GM19395 (cell line): Measurements from ENCODE around the gene XIRP2.
"Not testable (repeated sequence)": the region's sequence is repeated elsewhere in the genome, so short reads cannot be mapped to it uniquely, and the experiment has no call there.

ENCODE experiments used
- ATAC-seq: cut with Tn5 transposase; IDR thresholded peaks from one replicate; pipeline ENCODE4 v1.9.1; 2021; ENCODE audit warnings: mild to moderate bottlenecking, moderate library complexity; ENCODE audit not compliant: unreplicated experiment

Gene XIRP2

DNA sequence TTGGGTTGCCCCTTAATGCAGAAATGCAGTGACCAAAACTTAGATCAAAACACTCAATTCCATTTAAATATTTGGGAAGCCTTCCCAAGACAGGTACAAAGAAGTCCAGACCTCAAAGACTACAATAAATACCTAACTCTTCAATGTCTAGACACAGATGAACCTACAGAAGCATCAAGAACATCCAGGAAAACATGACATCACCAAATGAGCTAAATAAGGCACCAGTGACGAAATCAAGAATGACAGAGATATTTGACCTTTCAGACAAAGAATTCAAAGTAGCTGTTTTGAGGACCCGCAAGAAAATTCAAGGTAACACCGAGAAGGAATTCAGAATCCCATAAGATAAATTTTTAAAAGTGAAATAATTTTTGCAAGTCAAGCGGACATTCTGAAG lies 140.2 kb downstream of the XIRP2 start:
- ATAC-seq: no peak

GRCh38 chr2:167034976-167035375 lies 146.7 kb downstream of the XIRP2 start:
- ATAC-seq: not testable (repeated sequence)

DNA sequence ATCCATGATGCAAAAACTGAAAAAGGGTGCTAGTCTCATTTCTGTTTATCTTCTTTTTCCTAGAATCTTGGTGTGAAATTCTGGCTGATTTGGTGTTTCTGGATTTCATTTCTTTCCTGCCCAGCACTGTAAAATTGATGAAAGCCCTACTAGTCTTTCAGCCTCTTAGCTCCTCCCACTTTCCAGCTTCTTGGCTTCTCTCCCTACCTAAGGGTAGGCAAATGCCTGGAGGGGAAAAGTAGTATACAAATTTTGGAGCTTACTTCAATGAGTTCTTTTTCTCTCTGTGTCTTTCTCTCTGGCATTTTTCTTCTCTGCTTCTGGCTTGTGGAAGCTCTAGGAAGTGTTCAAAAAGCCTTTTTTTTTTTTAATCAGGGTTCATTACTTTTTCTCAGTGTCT lies 160.5 kb downstream of the XIRP2 start:
- ATAC-seq: no peak

- no peak for ATAC-seq
Measured at GRCh38 chr2:167049659-167050058, 161.4 kb downstream of the XIRP2 start.

GRCh38 chr2:167052825-167053224 lies 164.5 kb downstream of the XIRP2 start:
- ATAC-seq: no peak

GRCh38 chr2:167054881-167055280 lies 166.6 kb downstream of the XIRP2 start:
- ATAC-seq: no peak

DNA sequence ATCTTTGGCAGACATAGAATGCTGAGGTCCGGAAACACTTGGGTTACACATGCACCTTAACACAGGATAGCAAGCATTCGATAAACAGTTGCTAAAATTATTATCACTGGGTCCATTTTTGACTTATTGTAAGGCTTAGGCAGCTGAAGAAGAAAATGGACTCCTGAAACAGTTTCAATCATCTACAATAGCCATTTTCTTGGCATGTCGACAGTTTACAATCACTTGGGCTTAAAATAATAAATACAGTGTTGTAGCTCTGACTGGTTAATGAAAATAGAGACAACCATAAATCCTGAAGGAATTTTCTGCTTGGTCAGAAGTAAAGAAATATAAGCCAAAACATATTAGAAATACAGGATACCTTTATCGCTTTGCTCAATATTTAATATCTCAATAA lies 169.2 kb downstream of the XIRP2 start:
- ATAC-seq: no peak

- ATAC-seq: no peak
Measured at GRCh38 chr2:167059173-167059572, 170.9 kb downstream of the XIRP2 start.

GRCh38 chr2:167069855-167070254 lies 181.6 kb downstream of the XIRP2 start:
- no peak for ATAC-seq

DNA sequence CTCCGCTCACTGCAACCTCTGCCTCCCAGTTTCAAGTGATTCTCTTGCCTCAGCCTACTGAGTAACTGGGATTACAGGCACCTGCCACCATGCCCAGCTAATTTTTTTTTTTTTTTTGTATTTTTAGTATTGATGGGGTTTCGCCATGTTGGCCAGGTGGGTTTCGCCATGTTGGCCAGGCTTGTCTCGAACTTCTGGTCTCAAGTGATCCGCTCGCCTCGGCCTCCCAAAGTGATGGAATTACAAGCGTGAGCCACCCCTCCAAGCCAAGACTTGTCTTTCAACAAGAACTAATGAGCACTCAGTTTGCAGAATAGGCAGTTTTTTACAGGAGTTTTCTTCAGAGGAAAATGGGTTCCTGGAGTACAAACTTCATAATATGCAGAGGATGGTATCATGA lies 187.4 kb downstream of the XIRP2 start:
- not testable (repeated sequence) for ATAC-seq

DNA sequence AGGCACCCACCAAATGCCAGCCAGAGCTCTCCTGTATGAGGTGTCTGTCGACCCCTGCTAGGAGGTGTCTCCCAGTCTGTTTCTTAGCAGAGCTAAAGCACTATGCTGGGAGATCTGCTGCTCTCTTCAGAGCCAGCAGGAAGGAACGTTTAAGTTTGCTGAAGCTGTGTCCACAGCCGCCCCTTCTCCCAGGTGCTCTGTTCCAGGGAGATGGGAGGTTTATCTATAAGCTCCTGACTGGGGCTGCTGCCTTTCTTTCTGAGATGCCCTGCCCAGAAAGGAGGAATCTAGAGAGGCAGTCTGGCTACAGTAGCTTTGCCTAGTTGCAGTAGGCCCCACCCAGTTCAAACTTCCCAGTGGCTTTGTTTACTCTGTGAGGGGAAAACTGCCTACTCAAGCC lies 210.7 kb downstream of the XIRP2 start:
- not testable (repeated sequence) for ATAC-seq

DNA sequence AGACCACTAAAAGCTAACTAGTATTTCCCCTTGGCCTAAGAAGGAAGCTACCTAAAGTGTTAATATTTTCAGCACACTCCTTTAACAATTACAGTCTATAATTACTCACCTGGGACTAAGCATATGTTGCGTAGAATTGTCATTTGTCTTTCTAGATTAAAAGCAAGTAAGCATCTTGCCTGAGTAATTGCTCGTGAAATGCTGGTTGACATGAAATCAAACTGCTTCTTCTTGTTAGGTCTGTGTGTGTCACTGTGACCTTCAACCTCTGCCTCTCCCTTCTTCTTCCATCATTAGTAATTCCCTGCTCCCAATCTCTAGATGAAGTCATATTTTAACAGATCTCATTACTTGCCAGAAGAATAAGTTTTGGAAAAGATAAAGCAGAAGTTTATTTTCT lies 212.2 kb downstream of the XIRP2 start:
- ATAC-seq: no peak

- no peak for ATAC-seq
Measured at GRCh38 chr2:167103028-167103756, 214.9 kb downstream of the XIRP2 start.

DNA sequence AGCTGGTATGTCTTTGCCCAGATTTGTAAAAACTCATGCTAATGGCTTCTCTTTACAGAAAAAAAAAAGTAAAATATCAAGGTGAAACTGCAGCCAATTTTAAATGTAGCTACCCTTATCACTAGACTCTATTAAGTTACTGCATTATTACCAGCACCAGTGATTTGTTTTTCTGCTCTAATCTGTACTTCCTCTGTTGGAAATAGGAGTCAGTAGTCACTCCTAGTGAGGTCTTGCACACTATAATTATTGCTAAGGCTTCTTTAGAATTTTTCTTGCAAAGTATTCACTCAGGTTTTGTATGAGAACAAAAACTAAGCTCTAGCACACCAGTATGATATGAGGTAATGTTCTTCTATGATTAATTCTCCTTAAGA lies 215.5 kb downstream of the XIRP2 start:
- ATAC-seq: no peak

- ATAC-seq: no peak
Measured at GRCh38 chr2:167104691-167105090, 216.4 kb downstream of the XIRP2 start.

DNA sequence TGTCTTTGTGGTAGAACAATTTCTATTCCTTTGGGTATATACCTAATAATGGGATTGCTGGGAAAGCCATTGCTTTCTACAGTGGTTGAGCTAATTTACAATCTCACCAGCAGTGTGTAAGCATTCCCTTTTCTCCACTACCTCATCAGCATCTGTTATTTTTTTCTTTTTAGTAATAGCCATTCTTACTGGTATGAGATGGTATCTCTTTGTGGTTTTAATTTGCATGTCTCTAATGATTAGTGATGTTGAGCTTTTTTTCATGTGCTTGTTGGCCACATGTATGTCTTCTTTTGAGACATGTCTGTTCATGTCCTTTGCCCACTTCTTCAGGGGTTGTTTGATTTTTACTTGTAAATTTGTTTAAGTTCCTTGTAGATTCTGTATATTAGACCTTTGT lies 221.4 kb downstream of the XIRP2 start:
- ATAC-seq: not testable (repeated sequence)

GRCh38 chr2:167110345-167110744 lies 222.1 kb downstream of the XIRP2 start:
- no peak for ATAC-seq

- no peak for ATAC-seq
Measured at GRCh38 chr2:167114018-167114417, 225.7 kb downstream of the XIRP2 start.

- no peak for ATAC-seq
Measured at GRCh38 chr2:167115541-167115940, 227.3 kb downstream of the XIRP2 start.

- no peak for ATAC-seq
Measured at GRCh38 chr2:167122389-167122788, 234.1 kb downstream of the XIRP2 start.

GRCh38 chr2:167126165-167126564 lies 237.9 kb downstream of the XIRP2 start:
- ATAC-seq: no peak

- ATAC-seq: no peak
Measured at GRCh38 chr2:167127135-167127534, 238.9 kb downstream of the XIRP2 start.

DNA sequence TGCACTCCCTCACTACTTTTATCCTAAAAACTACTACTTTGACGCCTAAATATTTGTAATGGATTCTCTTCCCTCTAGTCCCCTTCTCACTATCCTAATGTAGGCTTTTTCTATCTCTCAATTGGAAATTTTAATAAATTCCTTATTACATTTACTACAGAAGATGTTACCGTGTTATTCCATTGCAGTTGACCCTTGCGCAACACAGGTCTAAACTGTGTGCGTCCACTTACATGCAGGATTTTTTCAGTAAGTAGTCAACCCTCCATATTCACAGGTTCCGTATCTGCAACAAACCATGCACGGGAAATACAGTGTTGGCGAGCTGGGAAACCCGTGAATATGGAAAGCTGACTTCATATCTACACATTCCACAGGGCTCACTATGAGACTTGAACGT lies 239.8 kb downstream of the XIRP2 start:
- ATAC-seq: no peak
